Measurements from ENCODE around the gene SCAMP1. TPM values are rescaled to one million over a fixed set of nuclear protein-coding genes. Genes with fewer than 3 reads are reported as not detected.

Gene SCAMP1
- polyA plus RNA-seq, 12 donors, result 27.4 to 45.4 (median 38.9) TPM; not detected in 1

DNA sequence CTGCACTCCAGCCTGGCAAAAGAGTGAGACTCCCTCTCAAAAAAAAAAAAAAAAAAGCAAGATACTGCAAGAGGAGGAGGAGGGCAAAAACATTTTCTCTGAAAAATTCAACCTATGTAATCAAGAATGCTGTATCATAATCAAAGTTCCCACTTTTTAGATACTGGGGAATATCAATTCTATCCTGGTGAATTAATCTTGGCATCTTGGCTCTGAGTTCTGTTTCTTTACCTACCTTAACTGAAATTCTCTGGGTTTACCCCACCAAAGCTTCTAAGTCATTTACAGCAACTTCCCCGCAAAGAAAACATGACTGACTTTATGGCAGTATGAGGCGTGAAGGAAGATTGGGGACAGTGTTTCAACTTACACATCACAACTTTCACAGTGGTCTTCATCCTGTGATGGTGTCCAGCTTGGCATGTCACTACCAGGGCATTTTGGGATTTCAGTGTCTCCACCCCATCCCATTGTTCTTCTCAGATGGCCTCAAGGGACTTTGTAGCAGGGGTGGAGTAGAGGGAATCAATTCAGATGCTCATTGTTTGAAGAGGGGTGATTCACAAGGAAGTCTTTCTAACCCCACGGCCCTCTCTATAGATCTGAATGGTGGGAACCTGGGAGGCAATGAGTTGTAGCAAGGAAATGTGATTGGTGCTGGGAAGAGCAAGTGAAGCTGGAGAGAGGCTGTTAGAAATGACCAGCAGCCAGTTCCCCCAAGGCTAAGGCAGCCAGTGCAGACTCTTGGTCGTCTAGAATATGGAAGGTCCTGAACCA lies 130.5 kb downstream of the SCAMP1 start:
- DNase-seq, result no peak

- no peak for DNase-seq
These were observed 131.8 kb downstream of the SCAMP1 start for GRCh38 chr5:78492224-78492623.

DNA sequence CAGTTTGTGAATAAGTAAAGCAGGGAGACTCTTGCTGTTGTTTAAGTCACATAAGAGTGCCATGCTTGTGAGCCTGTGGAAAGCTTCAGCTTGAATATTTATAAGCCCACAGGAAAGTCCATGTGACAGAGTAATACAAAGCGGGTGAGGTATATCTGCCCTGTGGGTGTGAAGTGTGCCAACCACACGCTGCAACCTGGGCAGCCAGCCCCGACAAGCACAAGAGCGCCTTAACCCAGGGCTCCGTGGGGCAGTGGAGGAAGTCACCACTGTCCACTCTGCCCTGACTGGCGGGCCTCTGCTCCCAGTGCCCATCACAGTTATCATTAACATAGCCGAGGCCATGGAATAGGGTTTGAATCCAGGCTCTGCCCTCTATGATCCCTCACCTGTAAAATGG lies 132.2 kb downstream of the SCAMP1 start:
- no peak for DNase-seq

DNA sequence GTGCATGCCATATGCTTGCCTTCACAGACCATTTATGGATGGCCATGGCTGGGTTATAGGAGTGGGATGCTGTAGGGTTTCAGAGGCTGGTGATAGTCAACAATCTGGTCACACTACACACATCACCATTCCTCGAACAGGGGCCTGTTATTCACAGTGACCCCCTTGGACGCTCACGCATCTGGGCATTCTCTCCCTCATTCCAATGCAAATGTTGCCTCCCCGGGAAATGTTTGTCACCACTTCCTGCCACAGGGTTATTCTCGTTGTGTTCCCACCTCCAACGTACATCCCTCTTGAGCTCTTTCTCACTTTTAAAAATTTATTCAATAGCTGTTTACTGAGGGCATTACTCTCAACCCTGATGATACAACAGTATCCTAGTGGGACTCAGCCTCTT lies 135.4 kb downstream of the SCAMP1 start:
- no peak for DNase-seq

DNA sequence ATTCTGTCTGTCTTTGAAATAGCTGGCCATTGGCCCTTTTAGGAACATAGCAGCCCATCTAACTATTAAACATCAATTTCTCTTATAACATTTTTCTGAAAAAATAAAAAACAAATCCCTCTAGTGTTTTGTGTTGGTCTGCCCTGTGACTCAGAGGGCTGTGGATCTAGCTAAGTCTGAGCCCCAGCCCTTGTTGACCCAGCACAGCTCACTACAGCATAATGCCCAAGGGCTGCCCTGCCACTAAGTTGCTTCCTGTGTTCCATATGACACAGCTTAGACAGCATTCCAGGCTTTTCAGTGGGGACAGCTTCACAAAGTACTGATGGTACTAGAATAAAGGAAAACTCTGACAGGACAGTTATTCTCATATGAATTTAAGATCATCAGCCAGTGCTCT lies 136.0 kb downstream of the SCAMP1 start:
- DNase-seq, result no peak

DNA sequence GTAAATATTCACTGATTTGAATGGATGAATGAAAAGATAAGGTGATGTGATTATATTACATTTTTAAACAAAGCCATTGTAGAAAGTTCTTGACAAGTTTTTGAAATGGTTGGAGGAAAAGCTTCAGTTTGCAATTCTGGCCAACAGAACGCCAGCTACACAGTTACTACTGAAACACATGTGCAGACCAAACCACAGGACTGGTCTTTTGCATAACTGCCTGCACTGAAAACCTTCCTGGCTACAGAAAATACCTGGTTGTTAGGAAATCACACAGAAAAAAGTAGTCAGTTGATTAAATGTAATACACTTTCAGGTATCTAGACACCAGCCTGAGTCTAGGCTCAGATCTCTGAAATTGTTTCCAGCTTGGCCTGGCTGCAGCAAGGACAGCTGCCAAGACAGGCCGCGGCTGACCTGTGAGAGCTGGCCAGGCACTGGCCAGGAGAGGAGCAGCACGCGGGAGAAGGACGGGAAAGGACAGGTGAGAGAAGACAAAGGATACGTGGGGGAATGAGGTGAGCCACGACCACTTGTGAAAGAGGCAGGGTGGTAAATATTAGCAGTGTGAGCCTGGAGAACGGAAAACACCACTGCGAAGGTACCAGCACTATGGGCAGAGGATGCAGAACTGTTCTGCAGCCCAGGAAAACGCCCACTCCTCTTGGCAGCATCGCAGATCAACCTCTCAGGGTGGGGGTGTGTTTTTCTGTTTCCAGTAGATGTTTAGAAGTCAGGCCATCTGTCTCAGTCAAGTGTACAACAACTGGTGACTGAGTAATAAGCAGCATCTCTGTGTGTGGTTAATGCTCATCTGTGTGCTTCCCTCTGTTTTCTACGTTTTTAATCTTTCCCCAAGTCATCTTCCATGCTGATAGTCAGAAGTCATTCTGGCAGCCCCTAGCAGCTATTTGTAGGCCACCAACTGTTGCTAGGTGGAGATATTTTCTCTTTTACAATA lies 137.4 kb downstream of the SCAMP1 start:
- DNase-seq, result peak; percentile 29

DNA sequence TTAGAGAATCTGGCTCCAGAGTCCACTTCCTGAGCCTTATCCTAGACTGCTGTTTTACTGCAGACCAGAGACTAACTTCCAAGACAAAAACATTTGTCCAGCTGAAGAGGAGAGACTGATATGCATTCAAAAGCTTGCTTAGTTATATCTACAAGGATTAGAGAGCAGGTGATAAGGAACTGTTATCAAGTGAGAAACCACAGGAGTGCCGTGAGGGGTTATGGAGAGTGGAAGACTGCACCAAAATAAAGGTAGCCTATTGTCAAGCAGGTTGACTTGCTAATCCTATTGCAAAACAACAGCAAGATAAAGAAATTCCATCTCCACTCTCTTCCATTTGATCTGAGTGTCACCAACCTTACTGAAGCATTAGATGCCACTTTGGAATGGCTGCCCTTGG lies 139.1 kb downstream of the SCAMP1 start:
- no peak for DNase-seq

DNA sequence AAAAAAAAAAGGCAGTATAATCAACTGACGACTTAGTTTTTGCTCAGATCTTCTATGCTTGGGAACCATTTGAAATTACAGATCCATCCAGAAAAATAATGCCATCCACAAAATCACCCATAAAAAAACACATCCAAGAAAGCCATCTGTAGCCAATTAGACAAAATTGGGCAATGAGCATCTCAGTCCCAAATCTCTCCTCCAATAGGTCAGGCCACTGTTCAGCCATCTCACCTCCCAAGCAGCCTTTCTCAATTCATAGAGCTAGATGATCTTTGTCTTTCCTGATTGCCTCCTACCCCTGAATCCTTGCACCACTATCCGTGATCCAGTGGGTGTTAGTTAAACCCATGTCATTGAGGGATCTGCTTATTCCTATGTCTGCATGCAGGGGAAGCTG lies 139.6 kb downstream of the SCAMP1 start:
- DNase-seq, result no peak

GRCh38 chr5:78500871-78501270 lies 140.5 kb downstream of the SCAMP1 start:
- DNase-seq, result no peak

DNA sequence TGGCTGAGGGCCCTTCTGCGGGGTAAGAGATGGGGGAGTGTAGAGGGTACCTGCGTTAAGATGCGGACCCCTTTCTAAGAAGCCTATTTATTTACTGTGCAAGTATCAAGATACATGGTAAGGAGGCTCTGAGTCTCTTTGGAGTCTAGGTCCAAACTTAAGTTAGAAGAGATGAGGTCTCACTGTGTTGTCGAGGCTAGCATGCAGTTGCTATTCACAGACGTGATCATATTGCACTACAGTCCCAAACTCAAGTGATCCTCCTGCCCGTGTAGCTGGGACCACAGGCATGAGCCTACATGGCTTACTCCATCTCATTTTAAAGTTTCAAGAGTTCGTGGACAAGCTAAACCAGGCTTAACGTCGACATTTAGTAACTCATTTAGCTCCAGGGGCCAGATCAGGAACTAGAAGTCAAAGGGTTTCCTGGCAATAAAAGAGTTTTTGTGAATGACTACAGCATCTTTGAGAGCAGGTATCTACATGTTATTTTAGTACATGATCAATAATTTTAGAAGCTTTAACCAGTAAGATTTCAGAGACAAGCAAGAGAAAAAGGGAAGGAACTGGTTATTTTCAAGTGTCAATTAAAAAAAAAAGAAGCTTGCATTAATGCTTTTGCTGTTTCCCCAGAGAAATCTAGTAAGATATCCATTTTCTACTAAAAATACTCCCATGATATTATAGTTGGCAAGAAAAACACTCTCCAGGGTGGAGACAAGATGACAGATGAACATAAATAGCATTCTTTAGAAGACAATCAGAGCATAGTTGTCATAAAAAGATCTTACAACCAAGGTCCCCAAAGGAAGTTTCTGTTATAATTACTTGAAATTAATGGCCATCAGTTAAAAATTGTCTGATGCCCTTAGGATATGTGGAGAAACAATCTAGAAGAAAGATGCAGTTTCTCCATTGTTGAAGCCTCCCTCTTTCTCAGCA lies 141.3 kb downstream of the SCAMP1 start:
- DNase-seq, result no peak

- DNase-seq, result peak; percentile 64
These were observed 143.7 kb downstream of the SCAMP1 start for GRCh38 chr5:78503958-78504653.

GRCh38 chr5:78504704-78505677 lies 144.6 kb downstream of the SCAMP1 start:
- peak; percentile 95 for DNase-seq

- DNase-seq, result no peak
These were observed 145.4 kb downstream of the SCAMP1 start for GRCh38 chr5:78505860-78506259.

DNA sequence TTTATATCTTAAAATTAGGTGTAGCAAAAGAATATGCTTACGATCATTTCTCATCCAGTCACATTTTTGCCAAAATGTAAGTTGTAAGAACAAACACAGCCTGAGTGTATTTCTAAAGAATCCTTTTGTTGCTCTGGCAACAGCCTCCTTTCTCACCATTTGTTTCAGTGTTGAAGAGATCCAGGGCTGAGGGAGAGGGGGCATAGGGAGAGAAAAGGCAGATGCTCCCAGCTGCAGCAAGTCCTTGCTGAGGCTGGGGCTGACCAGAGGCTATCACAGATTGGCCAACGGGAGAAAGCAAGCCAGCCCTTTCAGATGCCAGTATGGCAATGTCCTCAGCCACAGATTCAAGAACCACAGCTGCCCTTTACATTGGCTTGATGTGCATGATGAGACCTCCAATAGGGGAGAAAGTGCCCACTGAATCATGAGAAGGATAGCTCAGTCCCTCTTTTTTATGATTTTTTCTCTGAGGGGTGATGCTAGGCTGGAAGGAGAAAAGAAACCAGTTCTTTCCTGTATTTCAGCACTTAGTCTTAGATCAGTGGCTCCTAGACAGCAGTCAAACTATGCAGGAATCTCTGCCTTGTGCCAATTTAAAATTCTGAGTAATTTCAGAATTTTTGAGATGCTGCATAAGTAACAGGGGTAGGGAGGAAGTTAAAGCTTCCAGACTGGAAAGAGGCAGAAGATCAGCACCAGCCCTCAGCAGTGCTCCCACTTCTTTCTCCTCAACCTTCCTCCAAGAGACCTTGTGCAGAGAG lies 146.0 kb downstream of the SCAMP1 start:
- peak; percentile 59 for DNase-seq

DNA sequence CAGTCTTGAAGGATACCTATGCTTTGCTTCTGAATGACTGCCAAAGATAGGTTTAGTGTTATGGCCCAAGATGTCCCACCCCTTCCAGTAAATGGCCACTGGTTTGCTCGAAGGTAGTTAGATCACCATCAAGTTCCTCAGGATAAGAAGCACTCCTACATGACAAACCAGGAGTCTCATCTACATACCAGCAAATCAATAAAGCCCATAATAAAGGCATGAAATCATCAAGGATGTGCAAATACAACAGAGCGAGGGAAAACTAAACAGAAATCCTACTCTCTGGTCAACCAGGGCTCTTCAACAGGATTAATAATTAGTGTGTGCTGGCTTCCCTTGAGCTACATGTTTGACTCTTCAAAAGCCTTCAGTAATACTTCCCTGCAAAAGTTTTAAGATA lies 147.1 kb downstream of the SCAMP1 start:
- DNase-seq, result no peak

- DNase-seq, result peak; percentile 32
These were observed 147.9 kb downstream of the SCAMP1 start for GRCh38 chr5:78508186-78508765.

DNA sequence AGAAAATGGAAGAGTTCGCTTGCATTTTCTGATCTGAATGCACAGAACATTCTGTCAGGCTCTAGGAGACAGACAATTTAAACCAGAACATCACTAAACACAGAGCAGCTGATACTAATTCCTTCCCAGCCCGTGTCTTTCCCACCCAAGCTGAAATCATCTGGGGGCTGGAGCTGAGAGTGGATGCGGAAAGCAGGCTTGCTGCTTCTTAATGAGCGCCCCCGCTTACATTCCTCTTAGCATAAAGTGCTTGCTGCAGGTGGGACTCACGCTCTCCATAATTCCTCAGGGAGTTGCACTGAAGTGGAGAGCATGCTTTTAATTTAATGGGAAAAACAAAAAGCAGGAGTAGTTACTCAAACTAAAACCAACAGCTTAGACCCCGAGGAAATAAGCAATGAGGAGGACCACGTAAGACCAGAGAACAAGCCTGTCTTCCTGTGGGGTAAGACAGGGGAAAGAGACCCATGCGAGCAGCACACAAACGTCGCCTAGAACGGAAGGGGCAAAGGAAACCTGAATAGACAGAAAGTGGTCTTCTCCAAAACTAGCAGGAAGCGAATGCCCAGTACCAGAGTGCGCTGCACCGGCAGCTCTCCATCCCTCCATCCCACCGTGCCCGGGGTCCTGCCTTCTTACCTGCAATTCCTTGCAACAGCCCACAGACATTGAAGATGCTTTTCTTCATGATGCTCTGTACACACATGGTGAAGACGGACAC lies 148.9 kb downstream of the SCAMP1 start:
- DNase-seq, result peak; percentile 71

Data from muscle of arm (tissue), 12 donors.